GM21390 (cell line): ENCODE data around the gene NPLOC4.
"Not testable (repeated sequence)": the region's sequence is repeated elsewhere in the genome, so short reads cannot be mapped to it uniquely, and the experiment has no call there.

Source experiments
- ATAC-seq: cut with Tn5 transposase; IDR thresholded peaks from one replicate; pipeline ENCODE4 v1.9.1; 2021; ENCODE audit not compliant: unreplicated experiment

The NPLOC4 gene

GRCh38 chr17:81635973-81636504 lies 873 bp downstream of the NPLOC4 start:
- no peak for ATAC-seq

GRCh38 chr17:81635431-81635830 lies 1.5 kb downstream of the NPLOC4 start:
- no peak for ATAC-seq

GRCh38 chr17:81631482-81631881 lies 5.4 kb downstream of the NPLOC4 start:
- no peak for ATAC-seq

GRCh38 chr17:81630274-81630673 lies 6.6 kb downstream of the NPLOC4 start:
- ATAC-seq = no peak

- no peak for ATAC-seq
Observed at GRCh38 chr17:81621494-81622130, 15.3 kb downstream of the NPLOC4 start.

- not testable (repeated sequence) for ATAC-seq
Observed at GRCh38 chr17:81618307-81618706, 18.6 kb downstream of the NPLOC4 start.

- ATAC-seq = no peak
Observed at GRCh38 chr17:81616877-81617276, 20.0 kb downstream of the NPLOC4 start.

GRCh38 chr17:81615401-81615930 lies 21.4 kb downstream of the NPLOC4 start:
- no peak for ATAC-seq

GRCh38 chr17:81612172-81612970 lies 24.5 kb downstream of the NPLOC4 start:
- no peak for ATAC-seq

GRCh38 chr17:81609541-81610311 lies 27.2 kb downstream of the NPLOC4 start:
- ATAC-seq = no peak

- ATAC-seq = no peak
Observed at GRCh38 chr17:81608605-81609004, 28.3 kb downstream of the NPLOC4 start.

- no peak for ATAC-seq
Observed at GRCh38 chr17:81608082-81608481, 28.8 kb downstream of the NPLOC4 start.

GRCh38 chr17:81607431-81607830 lies 29.5 kb downstream of the NPLOC4 start:
- ATAC-seq = no peak

- no peak for ATAC-seq
Observed at GRCh38 chr17:81603846-81604610, 32.9 kb downstream of the NPLOC4 start.

GRCh38 chr17:81601525-81602120 lies 35.3 kb downstream of the NPLOC4 start:
- ATAC-seq = no peak

GRCh38 chr17:81599719-81600486 lies 37.0 kb downstream of the NPLOC4 start:
- ATAC-seq = no peak

GRCh38 chr17:81593105-81593871 lies 43.6 kb downstream of the NPLOC4 start:
- no peak for ATAC-seq

- ATAC-seq = no peak
Observed at GRCh38 chr17:81591971-81592370, 44.9 kb downstream of the NPLOC4 start.

- no peak for ATAC-seq
Observed at GRCh38 chr17:81590121-81590520, 46.8 kb downstream of the NPLOC4 start.
